ENCODE data around the gene BOD1. TPM values are rescaled to one million over a fixed set of nuclear protein-coding genes. Genes with fewer than 3 reads are reported as not detected.

BOD1 gene
- total RNA-seq, 2 donors from 2014 or later = 21.8 TPM

GRCh38 chr5:173572431-173573125 is 43.9 kb downstream of the BOD1 start:
- H3K36me3 Mint-ChIP-seq (ENCODE audit: low read depth) = peaks cover 2% of the 10 kb centered on the region
- H3K4me1 Mint-ChIP-seq = peaks cover 8% of the 10 kb centered on the region
- H3K27ac Mint-ChIP-seq = peak overlapping the region; percentile 69
- ATAC-seq (peak; percentile 14), DNase-seq (no peak)
- H3K27me3 Mint-ChIP-seq = peaks cover 47% of the 10 kb centered on the region
- no peaks in the 10 kb centered on the region for H3K9me3 ChIP-seq (ENCODE audit: control insufficient read depth, low read length, poor library complexity, severe bottlenecking)
- no peak overlapping the region for H3K4me3 Mint-ChIP-seq

GRCh38 chr5:173570321-173571090 is 45.9 kb downstream of the BOD1 start:
- H3K27me3 Mint-ChIP-seq = peaks cover 41% of the 10 kb centered on the region
- no peaks in the 10 kb centered on the region for H3K9me3 ChIP-seq (ENCODE audit: control insufficient read depth, low read length, poor library complexity, severe bottlenecking)
- H3K4me3 Mint-ChIP-seq = no peak overlapping the region
- H3K4me1 Mint-ChIP-seq = peaks cover 8% of the 10 kb centered on the region
- ATAC-seq (no peak), DNase-seq (no peak)
- peaks cover 2% of the 10 kb centered on the region for H3K36me3 Mint-ChIP-seq (ENCODE audit: low read depth)
- no peak overlapping the region for H3K27ac Mint-ChIP-seq

- H3K36me3 Mint-ChIP-seq (ENCODE audit: low read depth) = peaks cover 2% of the 10 kb centered on the region
- no peak overlapping the region for H3K4me3 Mint-ChIP-seq
- H3K27me3 Mint-ChIP-seq = peaks cover 31% of the 10 kb centered on the region
- H3K27ac Mint-ChIP-seq = no peak overlapping the region
- no peak for DNase-seq
- peaks cover 6% of the 10 kb centered on the region for H3K4me1 Mint-ChIP-seq
- H3K9me3 ChIP-seq (ENCODE audit: control insufficient read depth, low read length, poor library complexity, severe bottlenecking) = no peaks in the 10 kb centered on the region
- ATAC-seq = no peak
Observed at GRCh38 chr5:173568703-173569102, 47.7 kb downstream of the BOD1 start.

- Mint-ChIP-seq H3K4me3 (no peak overlapping the region), H3K27me3 (peaks cover 30% of the 10 kb centered on the region), H3K4me1 (peaks cover 5% of the 10 kb centered on the region), H3K27ac (no peak overlapping the region), H3K36me3 (ENCODE audit: low read depth) (peaks cover 2% of the 10 kb centered on the region)
- H3K9me3 ChIP-seq (ENCODE audit: control insufficient read depth, low read length, poor library complexity, severe bottlenecking) = no peaks in the 10 kb centered on the region
- DNase-seq (no peak), ATAC-seq (no peak)
Observed at GRCh38 chr5:173568128-173568527, 48.3 kb downstream of the BOD1 start.

GRCh38 chr5:173567548-173567947 is 48.9 kb downstream of the BOD1 start:
- H3K36me3 Mint-ChIP-seq (ENCODE audit: low read depth) = peaks cover 2% of the 10 kb centered on the region
- no peaks in the 10 kb centered on the region for H3K4me1 Mint-ChIP-seq
- DNase-seq (no peak), ATAC-seq (no peak)
- no peak overlapping the region for H3K4me3 Mint-ChIP-seq
- H3K27me3 Mint-ChIP-seq = peaks cover 30% of the 10 kb centered on the region
- no peaks in the 10 kb centered on the region for H3K9me3 ChIP-seq (ENCODE audit: control insufficient read depth, low read length, poor library complexity, severe bottlenecking)
- H3K27ac Mint-ChIP-seq = no peak overlapping the region

- peaks cover 2% of the 10 kb centered on the region for H3K36me3 Mint-ChIP-seq (ENCODE audit: low read depth)
- H3K27ac Mint-ChIP-seq = no peak overlapping the region
- H3K4me3 Mint-ChIP-seq = no peak overlapping the region
- no peaks in the 10 kb centered on the region for H3K4me1 Mint-ChIP-seq
- no peak for ATAC-seq
- peaks cover 20% of the 10 kb centered on the region for H3K27me3 Mint-ChIP-seq
- no peaks in the 10 kb centered on the region for H3K9me3 ChIP-seq (ENCODE audit: control insufficient read depth, low read length, poor library complexity, severe bottlenecking)
- no peak for DNase-seq
Observed at GRCh38 chr5:173565491-173566072, 50.9 kb downstream of the BOD1 start.

- H3K27me3 Mint-ChIP-seq = peaks cover 11% of the 10 kb centered on the region
- H3K36me3 Mint-ChIP-seq (ENCODE audit: low read depth) = peaks cover 5% of the 10 kb centered on the region
- H3K4me1 Mint-ChIP-seq = no peaks in the 10 kb centered on the region
- H3K4me3 Mint-ChIP-seq = no peak overlapping the region
- DNase-seq = no peak
- H3K27ac Mint-ChIP-seq = no peak overlapping the region
- H3K9me3 ChIP-seq (ENCODE audit: control insufficient read depth, low read length, poor library complexity, severe bottlenecking) = no peaks in the 10 kb centered on the region
- ATAC-seq = no peak
Observed at GRCh38 chr5:173564106-173564505, 52.3 kb downstream of the BOD1 start.

GRCh38 chr5:173563246-173563645 is 53.2 kb downstream of the BOD1 start:
- Mint-ChIP-seq H3K36me3 (ENCODE audit: low read depth) (peaks cover 5% of the 10 kb centered on the region), H3K4me3 (no peak overlapping the region), H3K27me3 (peaks cover 11% of the 10 kb centered on the region), H3K4me1 (no peaks in the 10 kb centered on the region), H3K27ac (no peak overlapping the region)
- DNase-seq (no peak), ATAC-seq (no peak)
- H3K9me3 ChIP-seq (ENCODE audit: control insufficient read depth, low read length, poor library complexity, severe bottlenecking) = no peaks in the 10 kb centered on the region

GRCh38 chr5:173562451-173562850 is 54.0 kb downstream of the BOD1 start:
- DNase-seq = no peak
- ATAC-seq = no peak
- H3K27ac Mint-ChIP-seq = no peak overlapping the region
- H3K9me3 ChIP-seq (ENCODE audit: control insufficient read depth, low read length, poor library complexity, severe bottlenecking) = no peaks in the 10 kb centered on the region
- no peaks in the 10 kb centered on the region for H3K4me1 Mint-ChIP-seq
- H3K4me3 Mint-ChIP-seq = no peak overlapping the region
- H3K27me3 Mint-ChIP-seq = peaks cover 11% of the 10 kb centered on the region
- peaks cover 5% of the 10 kb centered on the region for H3K36me3 Mint-ChIP-seq (ENCODE audit: low read depth)
